Measurements from ENCODE around the gene TAF5L.
"Not testable (repeated sequence)": the region's sequence is repeated elsewhere in the genome, so short reads cannot be mapped to it uniquely, and the experiment has no call there.

The TAF5L gene

GRCh38 chr1:229642376-229642775, 16.5 kb upstream of the TAF5L start:
- no peak for DNase-seq (ENCODE audit: low spot score)

DNA sequence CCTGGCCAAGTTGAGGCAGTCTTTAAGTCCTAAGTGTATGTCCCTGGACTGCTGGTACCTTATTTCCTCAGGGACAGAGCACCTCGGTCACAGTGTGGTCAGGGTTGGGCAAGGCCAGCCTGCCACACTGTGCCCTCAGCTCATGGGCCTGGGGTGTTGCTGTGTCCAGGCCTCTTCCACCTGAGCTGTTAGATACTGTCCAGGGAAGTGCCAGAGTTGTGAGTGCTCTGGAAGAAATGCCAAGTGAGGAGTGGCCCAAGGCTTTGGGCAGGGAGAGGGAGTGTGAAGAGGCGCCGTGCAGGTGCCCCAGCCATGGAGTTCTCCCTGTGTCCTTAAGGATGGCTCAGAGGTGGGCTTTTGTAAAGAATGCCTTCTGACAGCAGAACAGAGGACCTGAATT, 15.4 kb upstream of the TAF5L start:
- no peak for DNase-seq (ENCODE audit: low spot score)

DNA sequence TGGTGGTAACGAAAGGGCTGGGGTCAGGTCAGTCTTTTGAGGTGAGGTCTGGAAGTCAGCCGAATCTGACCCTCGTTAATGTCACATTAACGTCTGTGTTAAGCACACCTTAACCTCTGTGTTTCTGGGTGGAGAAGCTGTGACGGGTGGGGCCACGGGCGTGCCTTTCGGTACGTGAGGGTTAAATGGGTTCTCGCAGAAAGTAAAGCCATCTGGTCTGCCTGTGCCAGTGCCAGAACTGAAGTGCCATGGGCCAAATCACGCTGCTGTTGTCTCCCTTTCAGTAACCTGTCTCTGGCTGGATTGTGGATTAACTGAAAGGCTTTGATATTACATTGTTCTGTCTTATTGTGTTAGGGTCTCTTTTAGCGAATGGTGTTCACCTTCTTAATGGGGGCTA, 14.5 kb upstream of the TAF5L start:
- no peak for DNase-seq (ENCODE audit: low spot score)

- DNase-seq (ENCODE audit: low spot score): no peak
Observed at GRCh38 chr1:229637746-229638145, 11.8 kb upstream of the TAF5L start.

- DNase-seq (ENCODE audit: low spot score): no peak
Observed at GRCh38 chr1:229636042-229636441, 10.1 kb upstream of the TAF5L start.

DNA sequence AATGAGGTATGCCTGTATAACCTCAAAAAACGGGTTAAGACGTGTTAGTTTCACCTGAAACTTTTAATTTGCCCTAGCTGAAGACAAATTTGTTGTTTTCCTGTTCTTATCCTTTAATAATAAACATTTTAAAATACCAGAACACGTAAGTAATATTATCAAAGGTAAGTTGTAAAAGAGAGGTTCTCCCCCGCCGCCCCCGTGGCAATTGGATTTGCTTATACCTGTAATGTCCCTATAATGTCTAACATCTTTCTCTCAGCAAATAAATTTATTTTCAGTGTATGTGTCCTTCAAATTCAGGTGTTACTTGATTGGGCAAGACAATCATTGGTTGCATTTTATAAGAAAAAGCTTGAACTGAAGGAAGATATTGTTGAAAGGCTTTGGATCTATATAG, 6.0 kb upstream of the TAF5L start:
- DNase-seq (ENCODE audit: low spot score): no peak

- no peak for DNase-seq (ENCODE audit: low spot score)
Observed at GRCh38 chr1:229631148-229631547, 5.2 kb upstream of the TAF5L start.

- DNase-seq (ENCODE audit: low spot score): no peak
Observed at GRCh38 chr1:229629261-229629660, 3.3 kb upstream of the TAF5L start.

GRCh38 chr1:229627003-229627402, 1.1 kb upstream of the TAF5L start:
- DNase-seq (ENCODE audit: low spot score): no peak

DNA sequence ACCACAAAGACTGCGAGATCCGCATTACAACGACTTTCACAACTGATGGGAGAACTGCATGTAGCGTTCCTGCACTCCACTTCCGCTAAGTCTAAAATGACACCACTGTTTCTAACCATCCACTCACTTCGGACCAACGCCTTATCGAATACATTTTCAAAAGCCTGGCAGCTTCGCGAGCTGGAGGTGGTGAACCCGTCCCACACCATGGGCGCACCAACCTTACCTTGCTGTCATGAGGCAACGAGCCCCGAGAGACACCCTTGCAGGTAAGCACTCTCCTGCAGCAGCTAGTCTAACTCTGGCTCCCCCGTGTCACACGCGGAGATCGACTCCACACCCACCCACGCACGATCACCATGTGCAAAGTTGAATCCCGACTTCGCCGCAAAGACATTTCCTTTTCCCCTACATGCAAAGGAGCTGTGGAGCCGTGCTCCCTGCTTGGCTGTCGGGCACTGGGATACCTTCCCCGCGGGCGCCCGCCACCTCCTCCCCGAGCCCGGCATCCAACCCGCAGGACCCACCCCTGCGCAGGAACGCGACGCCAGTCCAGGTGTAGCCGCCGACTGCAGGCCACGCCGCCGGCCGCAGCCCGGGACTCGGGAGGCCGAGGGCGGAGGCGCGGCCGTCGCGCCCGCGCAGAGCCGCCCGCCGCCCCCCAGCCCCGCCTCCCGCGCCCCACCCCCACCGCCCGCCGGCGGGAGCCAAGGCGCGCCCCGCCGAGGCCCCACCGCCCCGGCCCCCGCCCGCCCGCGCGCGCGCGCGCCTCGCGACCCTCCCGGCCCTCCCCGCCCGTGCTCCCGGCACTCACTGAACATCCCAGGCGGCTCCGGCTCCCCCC, 629 bp downstream of the TAF5L start:
- DNase-seq (ENCODE audit: low spot score): peak; percentile 66

GRCh38 chr1:229624521-229625070, 1.3 kb downstream of the TAF5L start:
- no peak for DNase-seq (ENCODE audit: low spot score)

GRCh38 chr1:229623838-229624237, 2.1 kb downstream of the TAF5L start:
- no peak for DNase-seq (ENCODE audit: low spot score)

DNA sequence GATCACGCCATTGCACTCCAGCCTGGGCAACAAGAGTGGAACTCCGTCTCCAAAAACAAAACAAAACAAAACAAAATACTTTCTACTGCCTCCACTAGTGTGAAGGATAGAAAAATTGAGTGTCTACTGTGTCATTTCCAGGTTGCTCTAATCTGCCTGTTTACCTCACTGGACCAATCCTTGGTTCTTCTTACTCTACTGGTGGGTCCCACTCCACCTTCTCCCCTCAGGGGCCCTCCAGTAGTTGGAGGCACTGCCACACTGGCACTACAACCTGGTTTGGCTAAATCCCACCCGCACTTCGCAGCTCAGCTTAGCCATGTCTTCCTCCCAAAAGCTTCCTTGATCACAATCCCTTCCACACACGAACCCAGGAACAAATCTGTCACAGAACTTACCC, 2.7 kb downstream of the TAF5L start:
- no peak for DNase-seq (ENCODE audit: low spot score)

DNA sequence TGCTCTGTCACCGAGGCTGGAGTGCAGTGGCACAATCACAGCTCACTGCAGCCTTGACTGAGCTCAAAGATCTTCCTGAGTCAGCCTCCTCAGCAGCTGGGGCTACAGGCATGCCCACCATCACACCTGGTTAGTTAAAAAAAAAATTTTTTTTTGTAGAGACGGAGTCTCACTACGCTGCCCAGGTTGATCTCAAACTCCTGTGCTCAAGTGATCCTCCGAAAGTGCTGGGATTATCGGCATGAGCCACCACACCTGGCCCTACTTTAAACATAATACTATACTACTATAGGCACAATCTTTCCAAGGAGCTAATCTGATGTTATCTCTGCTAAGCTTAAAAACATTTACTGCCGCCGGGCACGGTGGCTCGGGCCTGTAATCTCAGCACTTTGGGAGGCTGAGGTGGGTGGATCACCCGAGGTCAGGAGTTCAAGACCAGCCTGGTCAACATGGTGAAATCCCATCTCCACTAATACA, 3.2 kb downstream of the TAF5L start:
- not testable (repeated sequence) for DNase-seq (ENCODE audit: low spot score)

DNA sequence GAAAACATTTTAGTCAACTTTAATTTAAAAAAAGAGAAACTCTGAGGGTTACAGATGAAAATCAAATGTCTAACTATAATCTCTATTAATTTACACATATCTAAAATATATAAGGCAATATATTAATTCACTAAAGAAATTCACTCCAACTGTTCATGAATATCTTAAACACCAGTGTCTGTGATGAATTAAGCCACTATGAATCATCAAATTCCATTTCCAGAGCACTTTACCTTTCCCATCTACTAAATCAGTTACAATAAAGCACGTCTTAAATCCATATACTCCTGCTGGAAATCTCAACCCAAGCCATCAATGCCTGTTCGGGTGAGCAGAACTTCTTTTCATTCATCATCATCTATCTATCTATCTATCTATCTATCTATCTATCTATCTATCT, 4.3 kb downstream of the TAF5L start:
- DNase-seq (ENCODE audit: low spot score): no peak

DNA sequence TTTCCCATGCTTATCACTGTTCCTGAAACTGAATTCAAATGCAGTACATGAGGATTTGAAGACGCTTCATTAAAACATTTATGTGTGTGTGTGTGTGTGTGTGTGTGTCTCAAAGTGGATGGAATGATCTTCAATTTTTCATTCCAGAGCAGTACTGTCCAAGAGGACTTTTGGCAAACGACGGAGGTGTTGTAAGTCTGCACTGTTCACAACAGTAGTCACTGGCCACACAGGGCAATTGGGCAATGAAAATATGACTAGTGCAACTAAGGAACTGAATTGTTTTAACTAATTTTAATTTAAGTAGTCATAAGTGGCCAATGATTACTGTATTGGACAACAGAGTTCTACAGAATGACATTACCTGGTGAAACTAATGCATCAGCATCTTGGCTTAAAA, 5.0 kb downstream of the TAF5L start:
- no peak for DNase-seq (ENCODE audit: low spot score)

- DNase-seq (ENCODE audit: low spot score): no peak
Observed at GRCh38 chr1:229619614-229620013, 6.3 kb downstream of the TAF5L start.

GRCh38 chr1:229619002-229619401, 6.9 kb downstream of the TAF5L start:
- no peak for DNase-seq (ENCODE audit: low spot score)

DNA sequence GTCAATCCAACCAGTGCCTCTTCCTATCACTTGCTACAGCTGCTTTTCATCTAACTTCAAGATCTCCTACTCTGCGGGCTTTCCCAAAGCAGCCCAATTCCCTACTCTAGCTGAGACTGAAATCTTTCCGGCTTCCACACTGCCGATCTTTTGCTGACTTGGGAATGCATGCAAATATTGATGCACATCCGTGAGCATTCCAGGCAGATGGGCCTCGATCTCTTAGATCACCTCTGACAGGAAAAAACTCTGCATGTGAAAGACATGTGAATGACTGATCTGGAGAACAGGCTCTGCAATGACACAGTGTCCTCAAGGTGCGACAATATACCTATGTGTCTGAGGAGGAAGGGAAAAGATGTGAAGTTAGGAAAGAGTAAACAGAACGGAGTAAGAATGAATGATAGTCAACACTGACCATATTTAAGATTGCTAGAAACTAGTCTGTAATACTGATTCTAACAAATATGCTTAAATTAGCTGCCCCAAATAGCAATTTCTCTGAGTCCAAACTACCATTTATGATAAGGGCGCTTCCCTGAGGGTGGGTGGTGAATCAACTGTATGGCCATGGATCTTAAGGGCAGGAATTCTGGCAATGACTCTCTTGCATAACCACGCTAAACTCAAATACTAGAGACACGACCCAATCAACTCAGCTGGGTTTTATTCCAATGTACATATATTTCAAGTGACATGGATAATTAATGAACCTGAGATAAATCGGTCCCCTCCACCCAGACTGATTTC, 8.4 kb downstream of the TAF5L start:
- DNase-seq (ENCODE audit: low spot score): no peak

GRCh38 chr1:229614701-229615100, 11.2 kb downstream of the TAF5L start:
- no peak for DNase-seq (ENCODE audit: low spot score)

DNA sequence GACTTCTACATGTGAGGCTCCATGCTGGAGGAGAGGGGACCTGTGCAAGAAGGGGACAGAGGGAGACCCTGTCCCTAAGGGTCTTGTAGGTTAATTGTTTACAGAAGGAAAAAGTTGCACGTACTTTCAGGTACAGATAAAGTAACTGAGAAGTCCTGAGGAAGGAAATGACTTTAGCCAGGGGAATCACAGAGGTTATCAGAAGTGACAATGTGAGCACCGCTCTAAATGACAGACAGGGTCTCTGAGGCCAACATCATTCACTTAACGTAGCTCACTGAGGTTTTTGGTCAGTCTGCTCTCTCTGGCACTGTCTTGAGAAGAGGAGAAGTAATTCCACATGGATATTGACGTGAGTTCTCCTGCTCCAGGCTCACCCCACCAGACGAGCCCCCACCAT, 12.0 kb downstream of the TAF5L start:
- DNase-seq (ENCODE audit: low spot score): no peak

DNA sequence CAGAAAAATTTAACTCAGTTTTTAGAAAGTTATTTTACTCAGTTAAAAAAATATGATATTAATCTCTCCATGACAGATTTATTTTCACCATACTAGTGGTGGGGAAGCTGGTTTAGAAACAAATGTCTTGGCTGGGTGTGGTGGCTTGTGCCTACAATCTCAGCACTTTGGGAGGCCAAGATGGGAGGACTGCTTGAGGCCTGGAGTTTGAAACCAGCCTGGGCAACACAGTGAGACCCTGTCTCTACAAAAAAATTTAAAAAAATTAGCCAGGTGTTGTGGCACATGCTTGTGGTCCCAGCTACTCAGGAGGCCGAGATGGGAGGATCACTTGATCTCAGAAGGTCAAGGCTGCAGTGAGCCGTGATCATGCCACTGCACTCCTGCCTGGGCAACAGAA, 17.3 kb downstream of the TAF5L start:
- DNase-seq (ENCODE audit: low spot score): no peak

GRCh38 chr1:229607370-229607769, 18.6 kb downstream of the TAF5L start:
- DNase-seq (ENCODE audit: low spot score): no peak
